Stimulated activated CD8-positive, alpha-beta memory T cell treated with anti-CD3 and anti-CD28 coated beads, Interleukin-4, amount 100 ng/mL, for 48 hours (primary cell): ENCODE data around the gene HEMK1.

Experiments used
- DNase-seq: peaks from one replicate; pipeline ENCODE4 v3.0.0-alpha.2; 2020

HEMK1 gene

DNA sequence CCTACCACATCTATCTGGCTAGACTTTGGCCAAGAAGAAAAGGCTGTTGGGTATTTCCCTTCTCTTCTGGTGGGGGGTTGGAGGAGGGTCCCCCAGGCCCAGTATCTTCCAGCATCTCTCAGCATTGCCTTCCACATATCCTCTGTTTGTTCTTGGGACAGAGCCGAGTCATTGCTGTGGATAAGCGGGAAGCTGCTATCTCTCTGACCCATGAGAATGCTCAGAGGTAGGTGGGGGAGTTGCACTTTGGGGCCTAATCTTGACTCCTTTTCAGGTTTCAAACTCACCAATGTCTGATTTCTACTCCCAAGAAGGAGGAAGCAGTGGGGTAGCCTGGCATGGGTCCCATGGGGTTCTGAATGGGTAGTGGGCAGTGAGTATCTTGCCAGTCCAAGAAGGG, 8.0 kb downstream of the HEMK1 start:
- no peak for DNase-seq

GRCh38 chr3:50580683-50581458, 11.5 kb downstream of the HEMK1 start:
- no peak for DNase-seq

- DNase-seq, result no peak
These were observed 12.1 kb downstream of the HEMK1 start for GRCh38 chr3:50581459-50581842.

- DNase-seq, result no peak
These were observed 12.8 kb downstream of the HEMK1 start for GRCh38 chr3:50582083-50582482.

- DNase-seq, result peak; percentile 28
These were observed 14.6 kb downstream of the HEMK1 start for GRCh38 chr3:50583897-50584296.

DNA sequence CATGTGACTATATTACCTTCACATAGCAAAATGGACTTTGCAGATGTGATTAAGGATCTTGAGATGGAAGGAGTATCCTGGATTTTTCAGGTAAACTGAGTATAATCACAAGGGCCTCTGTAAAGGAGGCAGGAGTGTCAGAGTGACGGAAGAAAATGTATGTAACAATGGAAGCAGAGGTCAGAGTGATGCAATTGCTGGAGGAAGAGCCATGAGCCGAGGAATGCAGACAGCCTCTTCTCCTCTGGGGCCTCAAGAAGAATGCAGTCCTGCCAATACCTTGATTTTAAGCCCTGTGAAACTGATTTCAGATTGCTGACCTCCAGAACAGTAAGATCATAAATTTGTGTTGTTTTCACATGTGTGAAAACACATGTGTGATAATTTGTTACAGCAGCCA, 15.1 kb downstream of the HEMK1 start:
- no peak for DNase-seq

DNA sequence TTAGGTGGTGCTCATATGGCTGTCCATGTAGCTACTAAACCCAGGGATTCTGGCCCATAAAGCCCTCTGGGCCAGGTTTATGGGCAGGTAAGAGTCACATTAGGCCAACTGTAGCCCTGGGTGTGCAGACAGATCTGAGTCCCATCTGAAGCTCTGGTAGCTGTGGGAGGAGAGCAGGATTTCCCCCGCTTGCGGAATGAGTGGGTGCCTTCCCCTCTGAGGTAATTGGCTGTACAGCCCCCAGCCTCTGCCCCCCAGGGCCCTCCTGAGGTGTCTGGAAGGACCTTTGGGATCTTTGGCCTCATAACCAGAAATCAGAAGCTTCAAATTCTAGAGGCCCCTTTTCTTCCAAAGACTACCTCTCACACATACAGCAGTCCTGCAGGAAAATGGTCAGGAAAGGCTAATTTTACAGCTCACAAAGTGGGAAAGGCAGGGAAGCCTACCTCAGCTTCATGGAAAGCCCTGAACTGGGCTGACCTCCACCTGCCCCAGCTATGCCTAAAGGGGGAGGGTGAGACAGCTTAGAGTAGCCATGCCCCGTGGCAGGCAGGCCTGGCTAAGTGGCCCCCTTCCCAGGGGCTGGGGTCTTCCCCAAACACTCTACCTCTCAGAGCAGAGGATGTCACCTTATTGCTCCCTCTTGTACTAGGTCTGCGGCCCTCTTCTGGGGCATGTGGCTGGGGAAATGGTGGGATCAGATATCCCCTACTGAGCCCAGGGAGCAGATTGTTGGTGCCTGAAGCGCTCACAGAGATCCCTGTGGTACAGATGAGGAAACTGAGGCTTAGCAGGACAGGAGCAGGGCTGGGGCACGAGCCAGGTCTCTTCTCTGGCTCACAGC, 16.8 kb downstream of the HEMK1 start:
- DNase-seq, result peak; percentile 82

DNA sequence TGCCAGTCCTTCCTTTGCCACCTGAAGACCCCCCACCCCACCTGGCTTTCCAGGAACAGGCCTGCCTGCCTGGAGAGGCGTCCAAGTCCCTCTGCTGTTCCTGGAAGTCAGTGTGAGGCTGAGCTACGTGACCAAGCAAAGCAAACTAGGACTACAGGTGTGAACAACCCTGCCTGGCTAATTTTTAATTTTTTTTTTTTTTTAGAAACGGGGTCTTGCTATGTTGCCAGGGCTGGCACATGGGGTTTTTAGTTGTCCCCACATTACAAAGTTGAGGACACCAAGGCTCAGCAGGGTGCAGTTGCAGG, 17.4 kb downstream of the HEMK1 start:
- no peak for DNase-seq

- no peak for DNase-seq
These were observed 18.1 kb downstream of the HEMK1 start for GRCh38 chr3:50587373-50587772.

DNA sequence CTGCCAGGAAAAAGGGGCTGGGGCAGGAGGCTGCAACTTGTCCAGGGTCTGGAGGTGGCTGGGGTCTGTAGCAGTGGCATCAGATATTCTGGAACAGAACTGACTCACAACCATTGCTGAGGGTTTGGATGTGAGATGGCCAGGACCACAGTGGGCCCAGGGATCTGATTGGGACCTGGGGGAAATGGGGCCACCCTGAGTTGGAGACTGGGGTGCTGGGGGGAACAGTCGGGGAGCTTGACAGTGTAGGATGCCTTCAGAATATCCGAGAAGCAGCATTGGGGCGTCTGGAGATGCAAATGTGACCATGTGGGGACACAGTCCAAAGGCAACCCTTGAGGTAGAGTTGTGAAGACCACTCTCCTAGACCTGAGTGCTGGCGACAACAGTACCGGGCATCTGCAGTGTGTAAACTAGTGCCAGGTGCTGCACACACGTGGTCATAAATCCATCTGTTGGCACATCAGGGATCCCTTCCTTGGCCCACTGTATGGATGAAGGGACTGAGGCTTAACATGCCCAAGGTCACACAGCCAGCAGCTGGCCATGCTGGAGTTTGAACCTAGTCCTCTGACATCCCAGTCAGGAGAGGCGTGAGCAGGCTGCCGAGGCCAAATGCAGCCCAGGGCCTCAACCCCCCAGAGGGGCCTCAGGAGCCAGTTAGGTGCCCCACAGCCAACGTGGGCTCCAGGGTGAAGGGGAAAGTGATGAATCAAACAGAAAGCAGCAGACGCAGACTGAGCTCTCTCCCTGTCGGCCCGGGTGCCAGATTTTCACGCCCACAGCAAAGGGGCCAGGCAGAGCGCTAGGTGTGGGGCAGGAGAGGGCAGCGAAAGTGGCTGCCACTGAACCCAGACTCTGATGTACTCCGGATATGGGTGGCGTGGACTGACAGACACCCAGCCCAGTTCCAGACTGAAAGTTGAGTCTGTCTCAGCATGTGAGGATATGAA, 18.8 kb downstream of the HEMK1 start:
- peak; percentile 90 for DNase-seq

GRCh38 chr3:50588759-50589433, 19.6 kb downstream of the HEMK1 start:
- no peak for DNase-seq

DNA sequence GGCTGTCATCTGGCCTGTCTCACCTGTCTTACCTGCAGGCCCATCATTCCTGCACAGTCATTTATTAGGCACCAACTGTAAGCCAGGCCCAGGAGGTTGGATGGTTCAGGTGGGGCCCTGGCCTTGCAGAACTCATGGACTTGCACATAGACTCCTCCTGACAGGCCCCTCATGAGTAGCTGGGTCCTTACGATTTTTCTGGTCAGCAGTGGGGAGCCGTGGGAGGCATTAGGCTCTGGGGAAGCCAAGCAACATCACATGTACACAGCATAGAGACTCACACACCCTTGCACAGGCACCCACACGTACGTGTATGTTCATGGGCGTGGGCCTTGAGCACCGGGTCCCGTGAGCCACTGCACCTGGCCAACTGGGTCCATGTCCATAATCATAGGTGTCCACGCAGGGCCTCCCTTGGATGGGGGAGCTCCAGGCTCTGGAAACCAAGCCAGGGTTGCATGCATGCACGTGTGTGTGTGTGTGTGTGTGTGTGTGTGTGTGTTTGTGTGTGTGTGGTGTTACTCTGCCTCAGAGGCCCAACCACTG, 21.9 kb downstream of the HEMK1 start:
- peak; percentile 68 for DNase-seq

DNA sequence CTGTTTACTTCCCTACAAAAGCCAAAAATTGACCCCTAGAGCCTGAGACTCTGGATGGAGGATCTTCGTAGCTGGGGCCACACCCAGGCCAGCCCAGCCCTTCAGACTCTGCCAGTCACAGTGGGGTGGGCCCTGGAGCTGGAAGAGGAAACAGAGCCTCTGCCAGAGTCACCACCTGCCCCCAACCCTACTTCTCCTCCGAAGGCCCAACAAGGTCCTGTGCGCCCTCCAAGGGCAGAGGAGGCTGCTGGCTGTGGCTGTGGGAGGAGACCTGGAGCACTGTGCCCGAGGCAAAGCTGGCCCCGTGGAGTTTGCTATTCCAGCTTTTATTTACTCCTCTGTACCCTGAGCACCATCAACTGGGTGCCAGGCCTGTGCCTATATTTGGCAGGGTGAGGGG, 23.2 kb downstream of the HEMK1 start:
- peak; percentile 66 for DNase-seq

DNA sequence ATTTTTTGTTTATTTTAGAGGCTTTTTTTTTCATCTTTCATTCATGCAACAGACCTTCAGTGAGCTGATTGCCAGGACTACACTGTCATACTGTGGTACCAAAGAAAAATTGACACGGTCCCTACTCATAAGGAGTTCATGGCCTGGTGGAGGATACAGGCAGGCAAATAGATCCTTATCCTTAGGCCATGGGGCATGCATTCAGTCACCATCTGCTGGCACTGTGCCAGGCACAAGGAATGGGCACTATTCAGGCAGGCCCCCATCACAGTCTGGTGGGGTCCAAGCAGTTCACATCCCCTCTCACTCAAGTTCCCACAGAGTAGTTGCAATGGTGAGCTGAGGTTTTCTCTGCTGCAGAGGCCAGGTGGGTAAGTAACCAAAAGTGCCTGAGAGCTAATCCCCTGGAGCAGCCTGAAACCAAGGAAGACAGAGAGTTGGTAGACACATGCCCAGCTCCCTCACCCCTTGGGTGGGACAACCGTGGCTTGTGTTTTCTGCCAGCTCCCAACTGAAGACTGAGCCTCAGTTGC, 25.0 kb downstream of the HEMK1 start:
- peak; percentile 57 for DNase-seq

- DNase-seq, result no peak
These were observed 29.9 kb downstream of the HEMK1 start for GRCh38 chr3:50599115-50599715.

DNA sequence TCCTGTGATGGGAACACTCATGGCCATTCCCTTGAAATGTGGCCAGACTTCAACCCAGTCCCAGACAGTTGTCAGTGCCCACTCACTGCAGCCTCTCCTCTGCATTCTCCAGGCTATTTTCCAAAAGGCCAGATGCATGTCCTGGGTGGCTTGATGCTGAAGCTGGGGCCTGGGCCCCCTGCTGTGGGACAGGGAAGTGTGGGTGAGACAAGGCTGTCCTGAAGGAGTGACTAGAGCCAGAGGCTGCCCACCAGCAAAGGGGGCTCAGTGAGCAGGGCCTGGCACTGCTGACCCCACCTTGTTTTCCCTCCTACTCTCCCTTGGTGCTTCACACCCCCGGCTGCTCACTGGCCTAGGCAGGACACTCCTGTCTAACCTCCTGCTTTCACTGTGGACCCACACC, 30.4 kb downstream of the HEMK1 start:
- DNase-seq, result no peak

DNA sequence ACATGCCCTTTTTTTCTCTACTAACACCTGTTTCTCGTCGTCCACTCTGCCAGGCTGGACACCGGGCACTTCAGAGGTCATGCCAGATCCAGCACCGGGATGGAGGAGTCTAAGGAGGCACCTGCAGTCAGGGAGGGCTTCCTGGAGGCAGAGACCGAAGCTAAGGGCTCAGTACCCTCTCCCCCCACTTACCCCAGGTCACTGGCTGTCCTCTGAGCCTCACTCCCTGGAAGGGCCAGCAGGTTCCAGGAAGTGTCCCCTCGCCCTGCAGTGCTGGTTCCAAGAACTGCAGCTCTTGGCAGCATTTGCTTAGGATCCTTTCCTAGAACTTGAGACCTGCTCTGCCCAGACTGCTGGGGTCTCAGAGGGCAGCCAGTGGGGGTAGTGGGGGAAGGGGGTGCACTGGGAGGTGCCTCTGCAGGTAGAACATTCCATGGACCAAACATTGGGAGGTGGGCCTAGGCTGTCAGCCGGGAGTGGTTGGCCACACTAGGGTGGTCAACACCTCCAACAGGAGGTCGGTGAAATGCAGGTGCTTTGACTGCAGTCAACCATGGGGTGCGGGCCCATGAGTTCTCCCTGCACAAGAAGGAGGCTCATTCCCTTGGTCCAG, 30.9 kb downstream of the HEMK1 start:
- DNase-seq, result peak; percentile 73

GRCh38 chr3:50600841-50601591, 31.7 kb downstream of the HEMK1 start:
- peak; percentile 94 for DNase-seq

DNA sequence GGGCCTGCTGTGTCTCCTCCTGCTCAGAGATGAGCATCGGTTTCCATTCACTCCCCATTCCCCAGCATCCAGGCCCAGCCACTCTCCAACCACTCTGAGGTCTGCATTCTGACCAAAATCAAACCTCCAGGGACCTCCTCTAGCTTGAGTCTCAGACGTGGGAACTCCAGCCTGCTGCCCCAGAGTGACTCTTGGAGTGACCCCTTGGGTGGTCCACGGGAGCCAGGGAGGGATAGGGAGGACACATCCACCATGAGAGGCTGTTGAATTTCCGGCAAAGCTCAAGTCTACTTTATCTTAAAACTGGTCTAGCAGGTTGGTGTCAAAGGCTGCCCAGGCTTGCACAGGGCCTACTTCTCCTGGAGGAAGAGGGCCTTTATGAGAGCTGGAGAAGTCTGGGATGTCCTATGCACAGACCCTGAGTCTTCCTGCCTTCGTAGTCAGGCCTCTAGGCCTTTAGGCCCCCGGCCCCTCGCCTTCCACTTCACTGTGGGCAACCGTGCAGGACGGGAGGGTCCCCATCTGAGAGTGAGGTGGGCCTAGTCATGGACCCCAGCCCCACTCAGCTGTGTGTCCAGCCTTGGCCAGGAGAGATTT, 33.4 kb downstream of the HEMK1 start:
- no peak for DNase-seq
